SK-N-SH (cell line): ENCODE data around the gene EBF4. TPM values are rescaled to one million over a fixed set of nuclear protein-coding genes. Genes with fewer than 3 reads are reported as not detected.

Experiments used
- CTCF ChIA-PET: fragments of 300-600, 350-600 bp; formaldehyde crosslinking; extraction: SDS; loops from one replicate; lab custom pipeline; 2021; lab: Yijun Ruan, JAX
- POLR2A ChIA-PET: fragments of 350-600 bp; sonication (Branson Sonifier 250); formaldehyde crosslinking; extraction: SDS; loops from one replicate; lab custom pipeline; 2020; ENCODE audit warnings: antibody characterized with exemption, inconsistent platforms; lab: Yijun Ruan, JAX
- DNase-seq: peaks from one replicate; pipeline ENCODE4 v3.0.0; 2012
- H2AFZ ChIP-seq: fragments of 200-600 bp; sonication (generic); 2 replicates; pipeline ENCODE4 v1.8.1; 2016; ENCODE audit warnings: antibody characterized with exemption, mild to moderate bottlenecking, low read depth
- H3F3A ChIP-seq: fragments of 200-600 bp; sonication (generic); replicated peaks from 2 replicates; pipeline ENCODE3; 2016; ENCODE audit warnings: antibody characterized with exemption, mild to moderate bottlenecking; ENCODE audit not compliant: insufficient read depth
- H3K27ac ChIP-seq, 2 experiments: fragments of 200-500 bp in 1 of 2; fragments of 200-600 bp in 1 of 2; sonication (Bioruptor generic) in 1 of 2; sonication (generic), shearing (Covaris generic) in 1 of 2; 2 replicates each; pipeline versions ENCODE4 v1.5.1 to v1.6.1; 2014 to 2016; ENCODE audit warnings: low read depth in 2 of 2, inconsistent platforms in 1 of 2, low read length in 1 of 2, mild to moderate bottlenecking in 1 of 2, mixed read lengths in 1 of 2
- H3K27me3 ChIP-seq: fragments of 200-600 bp; sonication (generic), shearing (Covaris generic); 2 replicates; pipeline ENCODE4 v1.6.1; 2016; ENCODE audit warnings: mixed run types; ENCODE audit not compliant: insufficient read depth
- H3K36me3 ChIP-seq, 2 experiments: fragments of 200-500 bp in 1 of 2; fragments of 200-600 bp in 1 of 2; sonication (Bioruptor generic) in 1 of 2; sonication (generic) in 1 of 2; replicated peaks in 1 of 2; 2 replicates each; pipeline versions ENCODE3 to v1.5.1; 2014 to 2016; ENCODE audit warnings: low read length in 1 of 2, mild to moderate bottlenecking in 1 of 2; ENCODE audit not compliant: insufficient read depth in 2 of 2, control insufficient read depth in 1 of 2
- H3K4me1 ChIP-seq, 2 experiments: fragments of 200-500 bp in 1 of 2; fragments of 200-600 bp in 1 of 2; sonication (Bioruptor generic) in 1 of 2; sonication (generic), shearing (Covaris generic) in 1 of 2; 2 replicates each; pipeline versions ENCODE4 v1.5.1 to v1.6.1; 2014 to 2016; ENCODE audit warnings: low read depth in 1 of 2, low read length in 1 of 2, mixed run types in 1 of 2; ENCODE audit not compliant: insufficient read depth in 2 of 2, control insufficient read depth in 1 of 2
- H3K4me2 ChIP-seq: fragments of 200-600 bp; sonication (generic), shearing (Covaris generic); 2 replicates; pipeline ENCODE4 v1.6.1; 2017; ENCODE audit warnings: mixed run types
- H3K4me3 ChIP-seq, 2 experiments: fragments of 200-500 bp in 1 of 2; fragments of 200-600 bp in 1 of 2; sonication (Bioruptor generic) in 1 of 2; sonication (generic), shearing (Covaris generic) in 1 of 2; 2 replicates each; pipeline versions ENCODE4 v1.5.1 to v1.8.1; 2014 to 2016; ENCODE audit warnings: low read depth in 2 of 2, inconsistent platforms in 1 of 2, low read length in 1 of 2, mild to moderate bottlenecking in 1 of 2, mixed read lengths in 1 of 2, moderate library complexity in 1 of 2
- H3K79me2 ChIP-seq: fragments of 200-600 bp; sonication (generic); 2 replicates; pipeline ENCODE4 v1.8.1; 2017; ENCODE audit warnings: mild to moderate bottlenecking; ENCODE audit not compliant: insufficient read depth
- H3K9ac ChIP-seq: fragments of 200-600 bp; sonication (generic); 2 replicates; pipeline ENCODE4 v1.6.1; 2017; ENCODE audit warnings: mixed run types
- H3K9me2 ChIP-seq: fragments of 200-600 bp; sonication (generic); 2 replicates; pipeline ENCODE4 v1.6.1; 2017; ENCODE audit warnings: mixed run types
- H3K9me3 ChIP-seq: fragments of 200-600 bp; sonication (generic); 2 replicates; pipeline ENCODE4 v1.6.1; 2017; ENCODE audit warnings: mixed run types, mild to moderate bottlenecking, moderate library complexity
- H4K20me1 ChIP-seq: fragments of 200-600 bp; sonication (generic); 2 replicates; pipeline ENCODE4 v1.6.1; 2017; ENCODE audit warnings: mild to moderate bottlenecking, mixed run types; ENCODE audit not compliant: insufficient read depth
- EZH2phosphoT487 ChIP-seq: fragments of 200-600 bp; sonication (generic); IDR thresholded peaks from 2 replicates; pipeline ENCODE4 v1.6.1; 2017; ENCODE audit warnings: low read depth, mixed run types, mild to moderate bottlenecking, antibody characterized with exemption, moderate library complexity, borderline replicate concordance
- IRF3 ChIP-seq: fragments of 150-350 bp; IDR thresholded peaks from 2 replicates; pipeline ENCODE4 v1.6.1; 2016; ENCODE audit warnings: mild to moderate bottlenecking, low read depth, low read length
- MAX ChIP-seq: IDR thresholded peaks from 2 replicates; pipeline ENCODE4 v1.4.0; 2012; ENCODE audit warnings: low read depth
- MEF2A ChIP-seq: IDR thresholded peaks from 2 replicates; pipeline ENCODE4 v1.4.0; 2012; ENCODE audit warnings: low read depth, borderline replicate concordance
- MXI1 ChIP-seq: IDR thresholded peaks from 2 replicates; pipeline ENCODE4 v1.6.1; 2012; ENCODE audit warnings: mild to moderate bottlenecking, low read depth, low read length, improper control_type of control experiment
- NFIC ChIP-seq: IDR thresholded peaks from 2 replicates; pipeline ENCODE4 v1.4.0; 2012; ENCODE audit warnings: borderline replicate concordance
- POLR2AphosphoS5 ChIP-seq: IDR thresholded peaks from 2 replicates; pipeline ENCODE4 v1.6.1; 2012; ENCODE audit warnings: low read depth, low read length
- RAD21 ChIP-seq: IDR thresholded peaks from 2 replicates; pipeline ENCODE4 v1.6.1; 2012; ENCODE audit warnings: mild to moderate bottlenecking, low read length
- RCOR1 ChIP-seq: fragments of 150-350 bp; IDR thresholded peaks from 2 replicates; pipeline ENCODE4 v1.6.1; 2017; ENCODE audit warnings: antibody characterized with exemption, low read length
- RXRA ChIP-seq: IDR thresholded peaks from 2 replicates; pipeline ENCODE4 v1.4.0; 2012; ENCODE audit warnings: low read depth, mild to moderate bottlenecking, borderline replicate concordance
- SIN3A ChIP-seq: IDR thresholded peaks from 2 replicates; pipeline ENCODE4 v1.6.1; 2012; ENCODE audit warnings: low read depth, mild to moderate bottlenecking, low read length, moderate library complexity, borderline replicate concordance
- SMC3 ChIP-seq: IDR thresholded peaks from 2 replicates; pipeline ENCODE4 v1.6.1; 2012; ENCODE audit warnings: low read depth, low read length, improper control_type of control experiment
- TCF12 ChIP-seq: IDR thresholded peaks from 2 replicates; pipeline ENCODE4 v1.4.0; 2012
- TEAD4 ChIP-seq: IDR thresholded peaks from 2 replicates; pipeline ENCODE4 v1.4.0; 2012; ENCODE audit warnings: mild to moderate bottlenecking, borderline replicate concordance; ENCODE audit not compliant: insufficient read depth
- USF1 ChIP-seq: IDR thresholded peaks from 2 replicates; pipeline ENCODE4 v1.4.0; 2012; ENCODE audit warnings: low read depth, borderline replicate concordance
- YY1 ChIP-seq: IDR thresholded peaks from 2 replicates; pipeline ENCODE4 v1.4.0; 2012; ENCODE audit warnings: low read depth, mild to moderate bottlenecking
- WGBS: methylation state at CpG from one replicate; pipeline ENCODE4 v1.1.6; 2017; ENCODE audit warnings: low lambda C conversion rate; 5-methylcytosine and 5-hydroxymethylcytosine counted together
- polyA plus RNA-seq, 3 experiments: library from polyadenylated mRNA; depleted of rRNA; stranded (reverse); fragments of >200 nt; gene quantifications; 2 replicates each; pipeline ENCODE4 v1.2.3, GENCODE V29; 2012
- TF ChIP-seq, protein P1 (sequence below): IDR thresholded peaks from 2 replicates; pipeline ENCODE4 v1.4.0; 2012; ENCODE audit warnings: low read depth, borderline replicate concordance
- TF ChIP-seq, protein P2 (sequence below): IDR thresholded peaks from 2 replicates; pipeline ENCODE4; 2012

The EBF4 gene
- polyA plus RNA-seq, 1 of the 3 experiments (the other 2 are of a cell fraction), result 20.6 TPM

- Histone ChIP-seq H3F3A (peaks cover 48% of the 10 kb centered on the region), H3K4me1 (peaks cover 6 to 18% of the 10 kb centered on the region in 2 experiments; a peak in 3 of 4 replicates), H4K20me1 (peaks cover 45% of the 10 kb centered on the region), H3K9me3 (no peaks in the 10 kb centered on the region), H2AFZ (no peak overlapping the region), H3K27me3 (no peaks in the 10 kb centered on the region), H3K4me3 (peak overlapping the region; percentile 72 to 94), H3K36me3 (peaks cover 44 to 54% of the 10 kb centered on the region in 2 experiments), H3K4me2 (peak overlapping the region; percentile 78), H3K9ac (peak overlapping the region; percentile 97; the same call in 1 of the 2 replicates), H3K9me2 (no peaks in the 10 kb centered on the region), H3K27ac (no peak overlapping the region; a peak in 2 of 4 replicates), H3K79me2 (peaks cover 58% of the 10 kb centered on the region)
- DNase-seq, result no peak
- CTCF ChIA-PET, result interaction anchor here (10.6 kb wide), 1 partner anchor 132 kb away, joined by 133 read pairs; no protein-coding TSS in a partner anchor
- 60% methylated on average over 7 of the region's 9 CpGs for WGBS
- TF ChIP-seq SMC3 (no peak), TEAD4 (no peak), RXRA (no peak), MAX (no peak), RCOR1 (no peak), RAD21 (no peak), IRF3 (no peak), TCF12 (no peak), MEF2A (no peak), POLR2AphosphoS5 (no peak), USF1 (no peak), MXI1 (no peak), SIN3A (no peak), EZH2phosphoT487 (no peak), YY1 (no peak), NFIC (no peak)
- TF ChIP-seq, protein P1, sequence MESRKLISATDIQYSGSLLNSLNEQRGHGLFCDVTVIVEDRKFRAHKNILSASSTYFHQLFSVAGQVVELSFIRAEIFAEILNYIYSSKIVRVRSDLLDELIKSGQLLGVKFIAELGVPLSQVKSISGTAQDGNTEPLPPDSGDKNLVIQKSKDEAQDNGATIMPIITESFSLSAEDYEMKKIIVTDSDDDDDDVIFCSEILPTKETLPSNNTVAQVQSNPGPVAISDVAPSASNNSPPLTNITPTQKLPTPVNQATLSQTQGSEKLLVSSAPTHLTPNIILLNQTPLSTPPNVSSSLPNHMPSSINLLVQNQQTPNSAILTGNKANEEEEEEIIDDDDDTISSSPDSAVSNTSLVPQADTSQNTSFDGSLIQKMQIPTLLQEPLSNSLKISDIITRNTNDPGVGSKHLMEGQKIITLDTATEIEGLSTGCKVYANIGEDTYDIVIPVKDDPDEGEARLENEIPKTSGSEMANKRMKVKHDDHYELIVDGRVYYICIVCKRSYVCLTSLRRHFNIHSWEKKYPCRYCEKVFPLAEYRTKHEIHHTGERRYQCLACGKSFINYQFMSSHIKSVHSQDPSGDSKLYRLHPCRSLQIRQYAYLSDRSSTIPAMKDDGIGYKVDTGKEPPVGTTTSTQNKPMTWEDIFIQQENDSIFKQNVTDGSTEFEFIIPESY, result no peak
- TF ChIP-seq, protein P2, sequence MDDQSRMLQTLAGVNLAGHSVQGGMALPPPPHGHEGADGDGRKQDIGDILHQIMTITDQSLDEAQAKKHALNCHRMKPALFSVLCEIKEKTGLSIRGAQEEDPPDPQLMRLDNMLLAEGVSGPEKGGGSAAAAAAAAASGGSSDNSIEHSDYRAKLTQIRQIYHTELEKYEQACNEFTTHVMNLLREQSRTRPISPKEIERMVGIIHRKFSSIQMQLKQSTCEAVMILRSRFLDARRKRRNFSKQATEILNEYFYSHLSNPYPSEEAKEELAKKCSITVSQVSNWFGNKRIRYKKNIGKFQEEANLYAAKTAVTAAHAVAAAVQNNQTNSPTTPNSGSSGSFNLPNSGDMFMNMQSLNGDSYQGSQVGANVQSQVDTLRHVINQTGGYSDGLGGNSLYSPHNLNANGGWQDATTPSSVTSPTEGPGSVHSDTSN, result no peak
- POLR2A ChIA-PET, result interaction anchor here (2.2 kb wide), 1 partner anchor 10 kb away, joined by 8 read pairs; the partner anchor contains the start of gene IDH3B
Observed at GRCh38 chr20:2654384-2654822, 38.2 kb upstream of the EBF4 start.
